Measurements from ENCODE around the gene GRHPR. TPM values are rescaled to one million over a fixed set of nuclear protein-coding genes. Genes with fewer than 3 reads are reported as not detected.

The GRHPR gene
- total and polyA plus RNA-seq, 10 of the 15 experiments (the other 5 are each of a cell fraction or from before 2014, with no cell fraction given): 52.4 to 194 (median 126) TPM

GRCh38 chr9:37390759-37391158 lies 31.7 kb upstream of the GRHPR start (continued):
- TF ChIP-seq POU2F2 (IDR thresholded peaks at IDR 0.05; ENCODE audit: borderline replicate concordance, low read depth, low read length) (0 out of 3 replicates have a peak, but pooled peaks have one; percentile 32), SMARCA5 (IDR thresholded peaks at IDR 0.05) (no peak; the same call in 1 of the 2 replicates), ZBTB40 (IDR thresholded peaks at IDR 0.05; ENCODE audit: borderline replicate concordance) (no peak), TAF1 (IDR thresholded peaks at IDR 0.05; ENCODE audit: borderline replicate concordance, low read depth, low read length) (no peak), RFX5 (IDR thresholded peaks at IDR 0.05; ENCODE audit: low read depth, low read length) (no peak), USF2 (IDR thresholded peaks at IDR 0.05; ENCODE audit: borderline replicate concordance, low read depth, low read length) (no peak), ZNF622 (IDR thresholded peaks at IDR 0.05) (no peak), HCFC1 (IDR thresholded peaks at IDR 0.05; ENCODE audit: low read length) (no peak), BCLAF1 (IDR thresholded peaks at IDR 0.05) (no peak), BCL11A (IDR thresholded peaks at IDR 0.05; ENCODE audit: low read depth, low read length) (0 out of 2 replicates have a peak, but pooled peaks have one; percentile 27), PAX5 (IDR thresholded peaks at IDR 0.05; ENCODE audit: borderline replicate concordance, low read depth, low read length) (0 out of 2 replicates have a peak, but pooled peaks have one; percentile 27), SRF (IDR thresholded peaks at IDR 0.05; ENCODE audit: low read depth in 2 of 2, low read length in 2 of 2) (0 out of 4 replicates have a peak, but pooled peaks of 1 of the 2 experiments have one; percentile 49), MYB (IDR thresholded peaks at IDR 0.05; ENCODE audit: borderline replicate concordance, low read depth, low read length) (no peak), NRF1 (conservative IDR thresholded peaks at IDR 0.05; ENCODE audit: low read depth, low read length) (no peak), RELB (IDR thresholded peaks at IDR 0.05; ENCODE audit: low read depth) (peak; percentile 37; the same call in 1 of the 2 replicates), JUND (IDR thresholded peaks at IDR 0.05; ENCODE audit: low read depth, low read length) (no peak), YBX1 (IDR thresholded peaks at IDR 0.05) (no peak), ZZZ3 (IDR thresholded peaks at IDR 0.05; ENCODE audit: control insufficient read depth, insufficient read length, low read depth) (no peak), RAD21 (IDR thresholded peaks at IDR 0.05; ENCODE audit: insufficient read depth, low read depth, low read length) (peak; percentile 83), ASH2L (IDR thresholded peaks at IDR 0.05; ENCODE audit: borderline replicate concordance, low read depth) (no peak), RAD51 (IDR thresholded peaks at IDR 0.05) (peak; percentile 47; the same call in 1 of the 2 replicates)

Measured in GM12878 (cell line).